Measurements from ENCODE around the gene GARIN5A. TPM values are rescaled to one million over a fixed set of nuclear protein-coding genes. Genes with fewer than 3 reads are reported as not detected.

Gene GARIN5A
- total and polyA plus RNA-seq, 4 experiments from 2014 or later = 0.39 to 0.61 (median 0.44) TPM; not detected in 1

DNA sequence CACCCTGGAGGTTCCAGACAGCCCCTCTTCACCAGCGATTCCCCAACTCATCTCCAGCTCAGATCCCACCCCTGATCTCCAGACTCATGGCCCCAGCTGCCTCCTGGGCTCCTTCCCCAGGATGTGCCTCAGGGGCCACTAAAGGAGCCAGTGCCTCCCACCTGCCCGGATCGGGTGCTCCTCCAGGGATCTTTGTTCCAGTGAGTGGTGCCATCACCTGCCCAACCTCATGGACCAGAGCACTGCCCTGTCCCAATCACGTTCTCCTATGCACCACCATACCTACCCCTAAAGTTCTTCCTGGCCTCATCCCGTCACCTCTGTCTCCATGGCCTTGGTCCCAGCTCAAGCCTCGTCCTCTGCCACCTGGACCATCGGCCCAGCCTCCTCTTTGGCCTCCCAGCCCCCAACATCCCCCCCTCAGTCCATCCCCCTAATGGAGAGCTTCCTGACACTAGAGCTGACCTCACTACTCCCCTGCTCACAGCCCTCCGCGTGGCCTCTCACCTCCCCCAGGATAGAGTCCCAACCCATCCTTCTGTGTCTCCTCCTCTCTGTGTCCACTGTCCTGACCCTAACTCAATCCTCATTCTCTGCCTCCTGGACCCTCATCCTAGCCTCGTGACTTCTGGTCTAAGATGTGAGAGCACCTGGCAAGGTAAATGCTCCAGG, 8.8 kb upstream of the GARIN5A start:
- intact Hi-C loops (cut with micrococcal nuclease) = no loop called here
- Histone ChIP-seq H3K4me1 (ENCODE audit: insufficient read depth, low read length) (no peaks in the 10 kb centered on the region), H3K36me3 (ENCODE audit: insufficient read depth, low read length) (peaks cover 17% of the 10 kb centered on the region), H3K27ac (ENCODE audit: low read depth, low read length) (no peak overlapping the region), H3K9me3 (ENCODE audit: control insufficient read depth in 1 of 2, low read length in 2 of 2) (no peaks in the 10 kb centered on the region), H3K27me3 (ENCODE audit: insufficient read depth, low read length) (no peaks in the 10 kb centered on the region), H3K4me3 (ENCODE audit: low read length in 2 of 2) (no peak overlapping the region)
- H3K4me3 Mint-ChIP-seq = no peak overlapping the region
- peak overlapping the region in 2 of 7 donors; percentile 43 to 84 for H3K27ac Mint-ChIP-seq
- POLR2A ChIA-PET (ENCODE audit: partially characterized antibody) = interaction anchor here (1.1 kb wide), 1 partner anchor 26 kb away, joined by 5 read pairs; the partner anchor contains the start of gene JOSD2
- H3K36me3 Mint-ChIP-seq = peaks cover 23 to 32% of the 10 kb centered on the region in 2 donors
- peaks cover 9 to 20% (median 12%) of the 10 kb centered on the region in 4 donors for H3K4me1 Mint-ChIP-seq
- peaks cover 0 to 2% (median 0%) of the 10 kb centered on the region in 8 donors for H3K9me3 Mint-ChIP-seq
- H3K27me3 Mint-ChIP-seq = no peaks in the 10 kb centered on the region
- CTCF ChIA-PET (ENCODE audit: partially characterized antibody) = interaction anchor here (1.3 kb wide), 1 partner anchor 23 kb away, joined by 3 read pairs; no protein-coding TSS in a partner anchor
- no peak for DNase-seq

DNA sequence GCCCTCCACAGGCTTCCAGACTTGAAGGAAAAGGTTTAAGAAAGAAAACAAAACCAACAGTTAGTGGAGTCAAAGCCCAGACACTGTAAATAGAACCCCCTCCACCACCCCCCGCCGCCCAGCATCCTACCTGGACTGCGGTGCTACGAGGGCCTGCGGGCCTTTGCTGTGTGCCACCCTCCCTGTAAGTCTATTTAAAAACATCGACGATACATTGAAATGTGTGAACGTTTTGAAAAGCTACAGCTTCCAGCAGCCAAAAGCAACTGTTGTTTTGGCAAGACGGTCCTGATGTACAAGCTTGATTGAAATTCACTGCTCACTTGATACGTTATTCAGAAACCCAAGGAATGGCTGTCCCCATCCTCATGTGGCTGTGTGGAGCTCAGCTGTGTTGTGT, 6.3 kb upstream of the GARIN5A start:
- H3K9me3 Mint-ChIP-seq = peaks cover 0 to 2% (median 0%) of the 10 kb centered on the region in 8 donors
- Histone ChIP-seq H3K27ac (ENCODE audit: low read depth, low read length) (no peak overlapping the region), H3K27me3 (ENCODE audit: insufficient read depth, low read length) (no peaks in the 10 kb centered on the region), H3K4me3 (ENCODE audit: low read length in 2 of 2) (no peak overlapping the region), H3K36me3 (ENCODE audit: insufficient read depth, low read length) (peaks cover 40% of the 10 kb centered on the region), H3K9me3 (ENCODE audit: control insufficient read depth in 1 of 2, low read length in 2 of 2) (no peaks in the 10 kb centered on the region), H3K4me1 (ENCODE audit: insufficient read depth, low read length) (peaks cover 13% of the 10 kb centered on the region)
- no peaks in the 10 kb centered on the region for H3K27me3 Mint-ChIP-seq
- ChIA-PET CTCF (ENCODE audit: partially characterized antibody) (no interaction called here), POLR2A (ENCODE audit: partially characterized antibody) (interaction anchor here (1.0 kb wide), 1 partner anchor 28 kb away, joined by 3 read pairs; the partner anchor contains the start of gene JOSD2)
- intact Hi-C loops (cut with micrococcal nuclease) = no loop called here
- no peak for DNase-seq
- H3K36me3 Mint-ChIP-seq = peaks cover 19 to 39% of the 10 kb centered on the region in 2 donors
- peaks cover 5 to 18% (median 12%) of the 10 kb centered on the region in 4 donors for H3K4me1 Mint-ChIP-seq
- H3K4me3 Mint-ChIP-seq = no peak overlapping the region
- H3K27ac Mint-ChIP-seq = peak overlapping the region in 1 of 7 donors; percentile 65

DNA sequence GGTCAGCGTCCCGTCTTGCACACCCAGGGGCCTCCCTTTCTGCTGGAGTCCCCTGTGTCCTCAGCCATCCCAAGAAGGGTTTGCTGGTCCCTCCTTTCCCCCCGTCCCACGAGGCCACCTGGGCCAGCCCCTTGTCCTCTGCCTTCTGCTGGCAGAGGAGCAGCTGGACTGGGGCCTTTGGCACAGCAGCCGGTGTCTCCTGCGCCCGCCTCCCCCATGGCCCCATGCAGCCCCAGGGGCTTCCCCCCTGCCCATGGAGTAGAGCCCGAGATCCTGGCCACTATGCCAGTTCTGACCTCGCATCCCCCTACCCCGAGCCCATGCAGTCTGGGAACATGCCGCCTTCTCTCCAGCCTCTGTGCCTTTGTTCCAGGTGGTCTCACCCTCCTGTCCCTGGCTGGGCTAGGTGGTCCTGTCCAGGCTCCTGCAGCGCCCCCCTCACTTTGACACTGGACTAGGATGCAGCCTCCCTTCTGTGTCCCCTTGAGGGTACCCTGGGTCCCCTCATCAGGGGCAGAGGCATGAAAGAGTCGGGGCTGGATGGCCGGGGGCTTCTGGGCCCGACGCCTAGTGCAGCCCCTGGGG, 5.7 kb upstream of the GARIN5A start:
- Histone ChIP-seq H3K36me3 (ENCODE audit: insufficient read depth, low read length) (peaks cover 41% of the 10 kb centered on the region), H3K9me3 (ENCODE audit: control insufficient read depth in 1 of 2, low read length in 2 of 2) (no peaks in the 10 kb centered on the region), H3K27me3 (ENCODE audit: insufficient read depth, low read length) (no peaks in the 10 kb centered on the region), H3K4me3 (ENCODE audit: low read length in 2 of 2) (no peak overlapping the region), H3K4me1 (ENCODE audit: insufficient read depth, low read length) (peaks cover 18% of the 10 kb centered on the region), H3K27ac (ENCODE audit: low read depth, low read length) (no peak overlapping the region)
- Mint-ChIP-seq H3K4me1 (peaks cover 10 to 21% (median 16%) of the 10 kb centered on the region in 4 donors), H3K4me3 (no peak overlapping the region), H3K27me3 (no peaks in the 10 kb centered on the region), H3K36me3 (peaks cover 23 to 45% of the 10 kb centered on the region in 2 donors), H3K9me3 (peaks cover 0 to 2% (median 0%) of the 10 kb centered on the region in 8 donors), H3K27ac (peak overlapping the region in 1 of 7 donors; percentile 27)
- CTCF ChIA-PET (ENCODE audit: partially characterized antibody) = no interaction called here
- POLR2A ChIA-PET (ENCODE audit: partially characterized antibody) = no interaction called here
- DNase-seq = no peak
- intact Hi-C loops (cut with micrococcal nuclease) = no loop called here

DNA sequence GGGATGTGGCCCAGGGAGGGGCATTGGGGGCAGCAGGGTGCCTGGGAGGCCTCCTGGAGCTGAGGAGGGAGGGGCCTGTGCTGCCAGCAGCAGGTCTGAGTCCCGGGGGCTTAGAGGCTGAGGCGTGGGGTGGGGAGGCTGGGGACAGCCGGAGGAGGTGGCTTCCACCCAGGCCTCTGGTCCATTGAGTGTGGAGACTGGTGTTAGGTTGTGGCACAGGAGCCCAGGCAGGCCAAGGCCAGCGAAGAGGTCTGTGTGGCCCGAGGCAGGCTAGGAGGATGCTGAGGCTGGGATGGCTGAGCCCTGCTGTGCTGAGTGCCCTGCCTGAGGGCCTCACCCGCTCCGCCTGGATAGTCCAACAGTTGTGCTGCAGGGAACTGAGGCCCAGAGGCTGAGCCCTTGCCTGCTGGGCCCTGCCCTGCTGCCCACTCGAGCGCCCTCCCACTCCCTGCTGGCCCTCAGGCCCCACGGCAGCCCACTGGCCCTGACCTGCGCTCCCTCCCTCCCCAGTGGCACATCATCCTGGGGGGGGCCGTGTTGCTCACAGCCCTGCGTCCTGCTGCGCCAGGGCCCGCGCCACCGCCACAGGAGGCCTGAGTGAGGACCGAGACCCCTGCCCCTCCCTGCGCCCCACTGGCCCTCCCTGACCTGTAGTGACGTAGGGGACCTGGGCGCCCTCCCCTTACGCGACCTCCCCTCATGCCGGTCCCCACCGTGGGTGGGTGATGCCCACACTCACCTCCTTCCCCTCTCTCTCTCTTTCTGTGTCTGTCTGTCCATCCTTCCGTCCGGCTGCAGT, 4.9 kb upstream of the GARIN5A start:
- DNase-seq = no peak
- Histone ChIP-seq H3K27me3 (ENCODE audit: insufficient read depth, low read length) (no peaks in the 10 kb centered on the region), H3K4me3 (ENCODE audit: low read length in 2 of 2) (no peak overlapping the region), H3K27ac (ENCODE audit: low read depth, low read length) (no peak overlapping the region), H3K4me1 (ENCODE audit: insufficient read depth, low read length) (peaks cover 25% of the 10 kb centered on the region), H3K9me3 (ENCODE audit: control insufficient read depth in 1 of 2, low read length in 2 of 2) (no peaks in the 10 kb centered on the region), H3K36me3 (ENCODE audit: insufficient read depth, low read length) (peaks cover 41% of the 10 kb centered on the region)
- no peak overlapping the region for H3K4me3 Mint-ChIP-seq
- H3K27ac Mint-ChIP-seq = peak overlapping the region in 2 of 7 donors; percentile 59 to 75
- no peaks in the 10 kb centered on the region for H3K27me3 Mint-ChIP-seq
- peaks cover 0 to 2% (median 0%) of the 10 kb centered on the region in 8 donors for H3K9me3 Mint-ChIP-seq
- H3K4me1 Mint-ChIP-seq = peaks cover 13 to 25% (median 17%) of the 10 kb centered on the region in 4 donors
- intact Hi-C loops (cut with micrococcal nuclease) = no loop called here
- H3K36me3 Mint-ChIP-seq = peaks cover 24 to 47% of the 10 kb centered on the region in 2 donors
- ChIA-PET POLR2A (ENCODE audit: partially characterized antibody) (no interaction called here), CTCF (ENCODE audit: partially characterized antibody) (no interaction called here)

DNA sequence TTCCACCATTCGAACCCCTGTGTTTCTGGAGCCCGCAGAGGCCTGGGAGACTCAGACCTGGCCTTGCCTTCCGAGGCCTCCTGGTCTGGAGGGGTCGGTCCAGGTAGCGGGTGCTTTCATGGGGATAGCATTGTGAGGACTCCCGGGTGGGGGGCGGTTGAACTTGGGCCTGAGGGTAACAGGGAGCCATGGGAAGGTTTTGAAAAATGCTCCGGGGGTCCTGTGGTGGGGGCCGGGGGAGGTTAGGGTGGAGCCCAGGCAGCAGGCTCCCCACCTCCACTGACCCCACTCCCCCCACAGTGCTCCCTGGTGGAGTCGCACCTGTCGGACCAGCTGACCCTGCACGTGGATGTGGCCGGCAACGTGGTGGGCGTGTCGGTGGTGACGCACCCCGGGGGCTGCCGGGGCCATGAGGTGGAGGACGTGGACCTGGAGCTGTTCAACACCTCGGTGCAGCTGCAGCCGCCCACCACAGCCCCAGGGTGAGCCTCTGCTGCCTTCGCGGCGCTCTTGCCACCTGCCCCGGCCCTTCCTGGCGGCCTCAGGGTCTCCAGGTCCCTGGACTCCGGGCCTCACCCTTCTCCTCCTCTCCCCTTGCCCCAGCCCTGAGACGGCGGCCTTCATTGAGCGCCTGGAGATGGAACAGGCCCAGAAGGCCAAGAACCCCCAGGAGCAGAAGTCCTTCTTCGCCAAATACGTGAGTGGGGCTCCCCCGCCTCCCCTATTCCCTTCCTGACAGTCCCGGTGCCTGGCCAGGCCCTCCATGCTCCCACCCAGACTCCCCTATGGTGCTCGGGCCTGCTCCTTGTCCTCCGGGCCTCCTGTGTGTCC, 3.8 kb upstream of the GARIN5A start:
- intact Hi-C loops (cut with micrococcal nuclease) = no loop called here
- peak overlapping the region in 2 of 8 donors; percentile 7 to 29 for H3K4me3 Mint-ChIP-seq
- peak overlapping the region in 2 of 7 donors; percentile 29 to 75 for H3K27ac Mint-ChIP-seq
- peaks cover 0 to 3% (median 0%) of the 10 kb centered on the region in 8 donors for H3K9me3 Mint-ChIP-seq
- H3K27me3 ChIP-seq (ENCODE audit: insufficient read depth, low read length) = no peaks in the 10 kb centered on the region
- H3K4me3 ChIP-seq (ENCODE audit: low read length in 2 of 2) = no peak overlapping the region
- H3K27ac ChIP-seq (ENCODE audit: low read depth, low read length) = no peak overlapping the region
- DNase-seq = no peak
- no peaks in the 10 kb centered on the region for H3K27me3 Mint-ChIP-seq
- ChIA-PET CTCF (ENCODE audit: partially characterized antibody) (no interaction called here), POLR2A (ENCODE audit: partially characterized antibody) (no interaction called here)
- peaks cover 25% of the 10 kb centered on the region for H3K4me1 ChIP-seq (ENCODE audit: insufficient read depth, low read length)
- peaks cover 21 to 50% of the 10 kb centered on the region in 2 donors for H3K36me3 Mint-ChIP-seq
- H3K4me1 Mint-ChIP-seq = peaks cover 14 to 28% (median 21%) of the 10 kb centered on the region in 4 donors
- peaks cover 41% of the 10 kb centered on the region for H3K36me3 ChIP-seq (ENCODE audit: insufficient read depth, low read length)
- H3K9me3 ChIP-seq (ENCODE audit: control insufficient read depth in 1 of 2, low read length in 2 of 2) = no peaks in the 10 kb centered on the region

DNA sequence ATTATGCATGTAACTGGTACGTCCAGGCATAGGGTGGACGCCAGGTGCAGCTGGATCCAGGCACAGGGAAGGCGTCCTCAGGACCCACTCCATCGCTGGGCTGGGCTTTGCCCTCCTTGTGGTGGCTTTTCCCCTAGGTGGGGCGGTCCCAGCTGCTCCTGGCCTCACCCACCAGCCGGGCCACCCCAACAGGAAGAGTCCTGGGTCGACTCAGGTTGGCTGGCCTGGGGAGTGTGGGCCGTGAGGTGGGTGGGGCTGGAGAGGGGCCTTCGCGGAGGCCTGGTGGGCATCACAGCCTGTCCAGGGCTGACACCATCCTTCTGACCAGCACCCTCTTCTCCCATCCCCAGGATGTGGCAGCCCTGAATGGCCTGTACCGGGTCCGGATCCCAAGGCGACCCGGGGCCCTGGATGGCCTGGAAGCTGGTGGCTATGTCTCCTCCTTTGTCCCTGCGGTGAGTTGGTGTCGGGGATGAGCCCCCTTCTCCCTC, 3.2 kb upstream of the GARIN5A start:
- no peak for DNase-seq
- H3K27ac ChIP-seq (ENCODE audit: low read depth, low read length) = peak overlapping the region; percentile 3
- H3K36me3 Mint-ChIP-seq = peaks cover 18 to 45% of the 10 kb centered on the region in 2 donors
- no peak overlapping the region for H3K4me3 Mint-ChIP-seq
- intact Hi-C loops (cut with micrococcal nuclease) = loop anchor here (5.0 kb wide), 1 partner anchor 123 kb away; no protein-coding TSS in a partner anchor
- H3K27me3 Mint-ChIP-seq = no peaks in the 10 kb centered on the region
- H3K4me1 ChIP-seq (ENCODE audit: insufficient read depth, low read length) = peaks cover 25% of the 10 kb centered on the region
- H3K9me3 ChIP-seq (ENCODE audit: control insufficient read depth in 1 of 2, low read length in 2 of 2) = no peaks in the 10 kb centered on the region
- no peak overlapping the region for H3K27ac Mint-ChIP-seq
- ChIA-PET CTCF (ENCODE audit: partially characterized antibody) (interaction anchor here (0.9 to 2.2 kb wide), 4 partner anchors 19 to 126 kb away, joined by 3 to 5 read pairs (median 4); partner anchors contain the start of gene JOSD2), POLR2A (ENCODE audit: partially characterized antibody) (interaction anchor here (1.6 kb wide), 1 partner anchor 31 kb away, joined by 5 read pairs; the partner anchor contains the start of gene JOSD2)
- peaks cover 15 to 33% (median 24%) of the 10 kb centered on the region in 4 donors for H3K4me1 Mint-ChIP-seq
- H3K27me3 ChIP-seq (ENCODE audit: insufficient read depth, low read length) = no peaks in the 10 kb centered on the region
- H3K36me3 ChIP-seq (ENCODE audit: insufficient read depth, low read length) = peaks cover 41% of the 10 kb centered on the region
- H3K4me3 ChIP-seq (ENCODE audit: low read length in 2 of 2) = no peak overlapping the region
- peaks cover 0 to 3% (median 0%) of the 10 kb centered on the region in 8 donors for H3K9me3 Mint-ChIP-seq

All from CD4-positive, alpha-beta memory T cell (primary cell).